ENCODE measurements around the gene MRPS31. TPM values are rescaled to one million over a fixed set of nuclear protein-coding genes. Genes with fewer than 3 reads are reported as not detected.

Gene MRPS31
- total RNA-seq, 3 donors from 2014 or later (not counting 1 experiment from before 2014, with no cell fraction given): 13.6 to 19.6 (median 13.8) TPM

GRCh38 chr13:40779796-40780285, 8.9 kb upstream of the MRPS31 start:
- intact Hi-C loops (cut with micrococcal nuclease): loop anchor here (5.0 to 10.0 kb wide), 2 partner anchors 113 to 285 kb away; partner anchors contain the start of genes FOXO1 and WBP4
- DNase-seq: no peak
- no peak for TF ChIP-seq CTCF (IDR thresholded peaks at IDR 0.05)
- no peak overlapping the region for H3K27ac Mint-ChIP-seq
- Histone ChIP-seq H3K27me3 (ENCODE audit: control insufficient read depth, insufficient read depth, low read length) (no peaks in the 10 kb centered on the region), H3K36me3 (ENCODE audit: control insufficient read depth, insufficient read depth, low read length) (no peaks in the 10 kb centered on the region), H3K9me3 (ENCODE audit: control insufficient read depth, insufficient read depth, low read length) (no peaks in the 10 kb centered on the region), H3K4me3 (ENCODE audit: low read length) (no peak overlapping the region), H3K4me1 (ENCODE audit: control insufficient read depth, insufficient read depth, low read length) (peaks cover 20% of the 10 kb centered on the region), H3K27ac (ENCODE audit: low read length) (no peak overlapping the region)
- H3K36me3 Mint-ChIP-seq: no peaks in the 10 kb centered on the region
- no peak overlapping the region for H3K4me3 Mint-ChIP-seq
- H3K4me1 Mint-ChIP-seq: peaks cover 19 to 24% of the 10 kb centered on the region in 2 donors
- no peaks in the 10 kb centered on the region for H3K9me3 Mint-ChIP-seq
- WGBS (ENCODE audit: insufficient coverage): 100% methylated on average over 4 of the region's 5 CpGs
- ATAC-seq: no peak
- H3K27me3 Mint-ChIP-seq (ENCODE audit: low read depth in 2 of 2): peaks cover 0 to 2% of the 10 kb centered on the region in 2 donors

- Mint-ChIP-seq H3K4me1 (peaks cover 19 to 24% of the 10 kb centered on the region in 2 donors), H3K9me3 (no peaks in the 10 kb centered on the region), H3K27me3 (ENCODE audit: low read depth in 2 of 2) (peaks cover 0 to 2% of the 10 kb centered on the region in 2 donors), H3K36me3 (no peaks in the 10 kb centered on the region), H3K27ac (no peak overlapping the region), H3K4me3 (no peak overlapping the region)
- TF ChIP-seq CTCF (IDR thresholded peaks at IDR 0.05): no peak
- DNase-seq (no peak), ATAC-seq (no peak)
- H3K36me3 ChIP-seq (ENCODE audit: control insufficient read depth, insufficient read depth, low read length): no peaks in the 10 kb centered on the region
- intact Hi-C loops (cut with micrococcal nuclease): loop anchor here (5.0 to 10.0 kb wide), 2 partner anchors 112 to 286 kb away; partner anchors contain the start of genes FOXO1 and WBP4
- WGBS (ENCODE audit: insufficient coverage): 62% methylated on average over 4 of the region's 4 CpGs
- peaks cover 20% of the 10 kb centered on the region for H3K4me1 ChIP-seq (ENCODE audit: control insufficient read depth, insufficient read depth, low read length)
- H3K27ac ChIP-seq (ENCODE audit: low read length): no peak overlapping the region
- H3K27me3 ChIP-seq (ENCODE audit: control insufficient read depth, insufficient read depth, low read length): no peaks in the 10 kb centered on the region
- no peaks in the 10 kb centered on the region for H3K9me3 ChIP-seq (ENCODE audit: control insufficient read depth, insufficient read depth, low read length)
- H3K4me3 ChIP-seq (ENCODE audit: low read length): no peak overlapping the region
Observed at GRCh38 chr13:40779049-40779448, 8.1 kb upstream of the MRPS31 start.

DNA sequence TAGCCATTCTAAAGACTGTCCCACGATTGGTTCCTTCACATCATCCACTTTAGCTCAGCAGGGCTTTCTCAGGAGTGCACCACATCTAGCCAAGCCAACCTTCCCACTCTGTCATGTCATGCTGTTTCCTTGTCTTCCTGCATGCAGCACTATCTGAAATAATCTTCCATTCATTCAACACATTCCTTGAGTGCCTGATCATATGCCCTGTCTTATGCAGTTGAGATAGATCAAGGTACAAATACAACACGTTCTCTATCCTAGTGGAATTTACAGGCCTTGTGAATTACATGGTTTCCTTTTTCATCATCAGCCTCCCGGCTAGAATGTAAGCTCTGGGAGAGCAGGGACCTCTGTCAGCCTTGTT, 6.8 kb upstream of the MRPS31 start:
- no peak overlapping the region for H3K4me3 ChIP-seq (ENCODE audit: low read length)
- ATAC-seq (no peak), DNase-seq (no peak)
- H3K4me1 ChIP-seq (ENCODE audit: control insufficient read depth, insufficient read depth, low read length): peaks cover 20% of the 10 kb centered on the region
- no peaks in the 10 kb centered on the region for H3K36me3 Mint-ChIP-seq
- no peaks in the 10 kb centered on the region for H3K36me3 ChIP-seq (ENCODE audit: control insufficient read depth, insufficient read depth, low read length)
- peak overlapping the region; percentile 70 for H3K27ac ChIP-seq (ENCODE audit: low read length)
- H3K27me3 ChIP-seq (ENCODE audit: control insufficient read depth, insufficient read depth, low read length): no peaks in the 10 kb centered on the region
- H3K9me3 ChIP-seq (ENCODE audit: control insufficient read depth, insufficient read depth, low read length): no peaks in the 10 kb centered on the region
- H3K27ac Mint-ChIP-seq: peak overlapping the region; percentile 87 to 94
- peaks cover 19 to 24% of the 10 kb centered on the region in 2 donors for H3K4me1 Mint-ChIP-seq
- intact Hi-C loops (cut with micrococcal nuclease): loop anchor here (1.0 to 10.0 kb wide), 6 partner anchors 37 to 835 kb away; partner anchors contain the start of genes FOXO1 and WBP4
- TF ChIP-seq CTCF (IDR thresholded peaks at IDR 0.05): no peak
- no peaks in the 10 kb centered on the region for H3K9me3 Mint-ChIP-seq
- H3K27me3 Mint-ChIP-seq (ENCODE audit: low read depth in 2 of 2): no peaks in the 10 kb centered on the region
- 69% methylated on average over 3 of the region's 3 CpGs for WGBS (ENCODE audit: insufficient coverage)
- peak overlapping the region; percentile 17 for H3K4me3 Mint-ChIP-seq

Measured in natural killer cell (primary cell).